ENCODE measurements around the gene SPATA3.

- TF ChIP-seq CTCF (IDR thresholded peaks at IDR 0.05; ENCODE audit: insufficient read depth, low read depth, low read length) (no peak), EZH2 (IDR thresholded peaks at IDR 0.05; ENCODE audit: insufficient read depth, low read length) (no peak)
Observed at GRCh38 chr2:230999477-230999876, 3.6 kb downstream of the SPATA3 start.

Data from astrocyte (in vitro differentiated cells and primary cell).